Testis (tissue), 3 donors: Measurements from ENCODE around the gene PSMD12. TPM values are rescaled to one million over a fixed set of nuclear protein-coding genes. Genes with fewer than 3 reads are reported as not detected.

ENCODE experiments used
- DNase-seq: peaks from one replicate; pipeline ENCODE4 v3.0.0-alpha.2; 2019
- H3K27ac ChIP-seq, 2 donors: fragments of 200-600 bp; sonication (generic); one replicate each; pipeline ENCODE4 v1.5.1; 2019
- H3K27me3 ChIP-seq: fragments of 200-600 bp; sonication (generic); one replicate; pipeline ENCODE4 v1.5.1; 2019
- H3K36me3 ChIP-seq: fragments of 200-600 bp; sonication (generic); one replicate; pipeline ENCODE4 v1.5.1; 2017; ENCODE audit warnings: low read depth; ENCODE audit errors: missing control alignments
- H3K4me1 ChIP-seq: fragments of 200-600 bp; sonication (generic); one replicate; pipeline ENCODE4 v1.5.1; 2019
- H3K4me3 ChIP-seq, 2 donors: fragments of 200-600 bp; sonication (generic); one replicate each; pipeline ENCODE4 v1.5.1; 2017 to 2019
- H3K9me3 ChIP-seq: fragments of 200-600 bp; sonication (generic); one replicate; pipeline ENCODE4 v1.5.1; 2017
- CTCF ChIP-seq, 3 experiments: fragments of 450-650 bp in 2 of 3; fragments of 200-600 bp in 1 of 3; sonication (generic) in 1 of 3; IDR thresholded peaks; one replicate each; pipeline ENCODE4 v1.5.1; 2016 to 2019; ENCODE audit warnings: antibody characterized with exemption in 3 of 3, mild to moderate bottlenecking in 2 of 3, moderate library complexity in 1 of 3
- POLR2A ChIP-seq: fragments of 450-650 bp; IDR thresholded peaks from one replicate; pipeline ENCODE4 v1.6.1; 2017; ENCODE audit warnings: antibody characterized with exemption, mild to moderate bottlenecking, moderate library complexity
- WGBS, 2 donors: methylation state at CpG; one replicate each; pipeline ENCODE4 v1.1.5; 2018; 5-methylcytosine and 5-hydroxymethylcytosine counted together
- intact Hi-C: fragments of 100-400 bp; cut with DNase I; formaldehyde crosslinking; loops from one replicate; pipeline ENCODE4 v1.15.1; 2023; ENCODE audit warnings: low total_unique reads
- polyA plus RNA-seq: library from polyadenylated mRNA; stranded (reverse); fragments of 350-450 nt; fragmentation: Illumina TruSeq; extraction: RNeasy Lipid Tissue Mini Kit (QIAGEN cat#74804); gene quantifications from one replicate; pipeline ENCODE4 v1.2.3, GENCODE V29; 2014; ENCODE audit warnings: low read depth, low replicate concordance; ENCODE audit not compliant: insufficient read depth
- total RNA-seq, 2 donors: library from RNA; depleted of rRNA; stranded (reverse); fragments of >200 nt; gene quantifications; one replicate each; pipeline ENCODE4 v1.2.3, GENCODE V29; 2016

Gene PSMD12
- total and polyA plus RNA-seq, 3 donors from 2014 or later: 32.8 to 71.2 (median 46.3) TPM

- H3K4me1 ChIP-seq: peaks cover 10% of the 10 kb centered on the region
Measured at GRCh38 chr17:67377488-67378453, 11.4 kb upstream of the PSMD12 start.

GRCh38 chr17:67376737-67377487 is 10.5 kb upstream of the PSMD12 start, which contains the start of gene PITPNC1:
Gene PITPNC1, plus strand, starts transcription at chr17:67377281.
- H3K27ac ChIP-seq: peak within 1 kb of the TSS; percentile 82 to 96
- intact Hi-C loops: loop anchor here (5.0 to 10.0 kb wide), 3 partner anchors 98 to 315 kb away; no protein-coding TSS in a partner anchor
- peak within 1 kb of the TSS; percentile 75 for H3K4me3 ChIP-seq
- no peaks in the 10 kb centered on the region for H3K27me3 ChIP-seq
- H3K4me1 ChIP-seq: peaks cover 10% of the 10 kb centered on the region
- no peaks in the 10 kb centered on the region for H3K36me3 ChIP-seq
- peak; percentile 91 for DNase-seq
- WGBS, 2 donors: 0 to 1% methylated on average over 27 to 53 of the region's 56 CpGs
- TF ChIP-seq CTCF (IDR thresholded peaks at IDR 0.05) (peak in 2 of 3 experiments; percentile 12 to 38), POLR2A (peak; percentile 38)
- H3K9me3 ChIP-seq: no peaks in the 10 kb centered on the region

More at GRCh38 chr17:67377488-67378453, 11.4 kb upstream of the PSMD12 start:
- Histone ChIP-seq H3K27me3 (no peaks in the 10 kb centered on the region), H3K27ac (peak overlapping the region; percentile 82 to 96), H3K4me3 (peak overlapping the region; percentile 75), H3K36me3 (no peaks in the 10 kb centered on the region), H3K9me3 (no peaks in the 10 kb centered on the region)
- intact Hi-C loops: loop anchor here (5.0 to 10.0 kb wide), 3 partner anchors 97 to 315 kb away; no protein-coding TSS in a partner anchor
- peak in 2 of 3 experiments; percentile 29 to 36 for TF ChIP-seq CTCF (IDR thresholded peaks at IDR 0.05)
- TF ChIP-seq POLR2A: no peak
- peak; percentile 50 for DNase-seq
- WGBS, 2 donors: 0 to 1% methylated on average over 23 to 98 of the region's 100 CpGs

- 24 to 28% methylated on average over 6 of the region's 6 CpGs for WGBS, 2 donors
- H3K9me3 ChIP-seq: no peaks in the 10 kb centered on the region
- H3K27me3 ChIP-seq: no peaks in the 10 kb centered on the region
- H3K36me3 ChIP-seq: no peaks in the 10 kb centered on the region
- peak overlapping the region; percentile 82 to 96 for H3K27ac ChIP-seq
- H3K4me1 ChIP-seq: peaks cover 10% of the 10 kb centered on the region
- peak overlapping the region; percentile 75 for H3K4me3 ChIP-seq
- DNase-seq: no peak
- TF ChIP-seq CTCF (IDR thresholded peaks at IDR 0.05): no peak
- TF ChIP-seq POLR2A: no peak
- intact Hi-C loops: loop anchor here (5.0 to 10.0 kb wide), 3 partner anchors 98 to 316 kb away; no protein-coding TSS in a partner anchor
Measured at GRCh38 chr17:67376415-67376736, 10.0 kb upstream of the PSMD12 start.

- Histone ChIP-seq H3K27me3 (no peaks in the 10 kb centered on the region), H3K27ac (no peak overlapping the region), H3K4me1 (peaks cover 10% of the 10 kb centered on the region), H3K4me3 (no peak overlapping the region), H3K9me3 (no peaks in the 10 kb centered on the region), H3K36me3 (no peaks in the 10 kb centered on the region)
- TF ChIP-seq CTCF (IDR thresholded peaks at IDR 0.05): no peak
- no peak for TF ChIP-seq POLR2A
- intact Hi-C loops: loop anchor here (5.0 to 10.0 kb wide), 3 partner anchors 99 to 317 kb away; no protein-coding TSS in a partner anchor
- WGBS, 2 donors: 77 to 86% methylated on average over 6 of the region's 6 CpGs
- no peak for DNase-seq
Measured at GRCh38 chr17:67375716-67376115, 9.3 kb upstream of the PSMD12 start.
